Smooth muscle cell (in vitro differentiated cells): ENCODE results near the gene TMUB1. TPM values are rescaled to one million over a fixed set of nuclear protein-coding genes. Genes with fewer than 3 reads are reported as not detected.

ENCODE experiments used
- DNase-seq: peaks from one replicate; lab custom pipeline; 2025; ENCODE audit not compliant: unreplicated experiment; lab: John Stamatoyannopoulos, UW
- H2AFZ ChIP-seq: fragments of 200-600 bp; sonication (generic); 2 replicates; pipeline ENCODE4 v1.6.0; 2016; ENCODE audit warnings: antibody characterized with exemption, low read depth, mild to moderate bottlenecking
- H3F3A ChIP-seq: fragments of 200-600 bp; sonication (generic); 2 replicates; pipeline ENCODE4 v1.6.0; 2017; ENCODE audit warnings: antibody characterized with exemption, low read depth
- H3K27ac ChIP-seq: fragments of 200-600 bp; sonication (generic); 2 replicates; pipeline ENCODE4 v1.5.1; 2016; ENCODE audit warnings: low read depth, mild to moderate bottlenecking
- H3K27me3 ChIP-seq: fragments of 200-600 bp; sonication (generic); 2 replicates; pipeline ENCODE4 v1.6.1; 2016; ENCODE audit warnings: low read depth, mild to moderate bottlenecking
- H3K36me3 ChIP-seq: fragments of 200-600 bp; sonication (generic); 2 replicates; pipeline ENCODE4 v1.5.1; 2016; ENCODE audit warnings: low read depth
- H3K4me1 ChIP-seq: fragments of 200-600 bp; sonication (generic); 2 replicates; pipeline ENCODE4 v1.5.1; 2016; ENCODE audit warnings: low read depth
- H3K4me2 ChIP-seq: fragments of 200-600 bp; sonication (generic); 2 replicates; pipeline ENCODE4 v1.6.0; 2016; ENCODE audit warnings: mild to moderate bottlenecking
- H3K4me3 ChIP-seq: fragments of 200-600 bp; sonication (generic); 2 replicates; pipeline ENCODE4 v1.5.1; 2016; ENCODE audit warnings: mild to moderate bottlenecking
- H3K79me2 ChIP-seq: fragments of 200-600 bp; sonication (generic); 2 replicates; pipeline ENCODE4 v1.6.0; 2016; ENCODE audit warnings: low read depth, mild to moderate bottlenecking
- H3K9ac ChIP-seq: fragments of 200-600 bp; sonication (generic); 2 replicates; pipeline ENCODE4 v1.6.0; 2016; ENCODE audit warnings: low read depth
- H3K9me3 ChIP-seq: fragments of 200-600 bp; sonication (generic); replicated peaks from 2 replicates; pipeline ENCODE4 v1.5.1; 2016; ENCODE audit warnings: low read depth
- H4K20me1 ChIP-seq: fragments of 200-600 bp; sonication (generic); 2 replicates; pipeline ENCODE4 v1.6.0; 2016; ENCODE audit warnings: low read depth
- WGBS: methylation state at CpG from one replicate; pipeline ENCODE4 v1.1.7; 2016; ENCODE audit warnings: low lambda C conversion rate; 5-methylcytosine and 5-hydroxymethylcytosine counted together
- polyA plus RNA-seq: library from polyadenylated mRNA; unstranded; fragments of >200 nt; fragmentation: Nextera tagmentation; extraction: Ambion mirVana; gene quantifications from 2 replicates; pipeline ENCODE4 v1.2.1, GENCODE V29; 2016
- total RNA-seq: library from RNA; depleted of rRNA; stranded (reverse); fragments of >200 nt; gene quantifications from 2 replicates; pipeline ENCODE4 v1.2.3, GENCODE V29; 2014
- TF ChIP-seq, protein P1 (sequence below): fragments of 200-600 bp; sonication (generic); IDR thresholded peaks from 2 replicates; pipeline ENCODE4 v1.5.1; 2017; ENCODE audit warnings: borderline replicate concordance, mild to moderate bottlenecking, antibody characterized with exemption; ENCODE audit not compliant: insufficient read depth, poor library complexity, severe bottlenecking

TMUB1 gene
- total and polyA plus RNA-seq, 2 experiments from 2014 or later = 35.9 to 69.8 TPM

DNA sequence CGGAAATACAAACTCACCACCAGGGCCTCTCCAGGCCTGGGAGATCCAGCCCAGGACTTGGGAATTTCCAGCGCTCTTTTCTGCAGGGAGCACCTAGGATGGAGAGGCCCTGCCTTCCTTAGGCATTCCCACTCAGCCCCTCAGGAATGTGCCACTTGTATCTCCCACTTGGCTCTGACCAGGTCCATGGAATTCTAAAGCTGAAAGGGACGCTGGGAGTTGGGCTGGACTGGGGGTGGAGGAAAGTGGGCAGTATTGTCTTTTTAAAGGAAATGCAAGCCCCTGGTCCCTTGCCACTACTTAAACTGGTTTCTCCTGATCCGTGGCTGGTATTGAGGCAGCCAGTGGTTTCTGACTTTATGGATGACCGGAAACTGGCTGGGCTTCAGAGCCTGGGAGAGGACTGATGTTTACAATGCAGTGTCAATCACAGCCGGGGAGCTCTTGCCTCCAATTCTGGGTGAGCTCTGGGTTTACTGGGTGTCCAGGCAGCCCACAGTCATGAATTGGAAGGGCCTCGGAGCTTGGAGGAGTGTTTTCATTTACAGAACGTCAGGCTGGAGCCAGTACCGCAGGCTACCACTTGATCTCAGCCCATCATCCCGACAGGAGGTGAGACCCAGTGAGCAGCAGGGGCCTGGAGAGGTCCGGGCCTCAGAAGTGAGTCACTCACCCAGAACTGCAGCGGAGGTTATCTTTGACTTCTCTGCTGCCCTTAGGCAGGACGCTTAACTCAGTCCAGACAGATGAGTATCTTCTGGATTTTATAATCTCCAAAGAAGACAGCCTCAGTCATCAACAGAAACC, 30.3 kb upstream of the TMUB1 start:
- DNase-seq = no peak
- no peaks in the 10 kb centered on the region for H3K9me3 ChIP-seq
- H3K4me2 ChIP-seq = peak overlapping the region; percentile 78
- no peaks in the 10 kb centered on the region for H3K36me3 ChIP-seq
- TF ChIP-seq, protein P1, sequence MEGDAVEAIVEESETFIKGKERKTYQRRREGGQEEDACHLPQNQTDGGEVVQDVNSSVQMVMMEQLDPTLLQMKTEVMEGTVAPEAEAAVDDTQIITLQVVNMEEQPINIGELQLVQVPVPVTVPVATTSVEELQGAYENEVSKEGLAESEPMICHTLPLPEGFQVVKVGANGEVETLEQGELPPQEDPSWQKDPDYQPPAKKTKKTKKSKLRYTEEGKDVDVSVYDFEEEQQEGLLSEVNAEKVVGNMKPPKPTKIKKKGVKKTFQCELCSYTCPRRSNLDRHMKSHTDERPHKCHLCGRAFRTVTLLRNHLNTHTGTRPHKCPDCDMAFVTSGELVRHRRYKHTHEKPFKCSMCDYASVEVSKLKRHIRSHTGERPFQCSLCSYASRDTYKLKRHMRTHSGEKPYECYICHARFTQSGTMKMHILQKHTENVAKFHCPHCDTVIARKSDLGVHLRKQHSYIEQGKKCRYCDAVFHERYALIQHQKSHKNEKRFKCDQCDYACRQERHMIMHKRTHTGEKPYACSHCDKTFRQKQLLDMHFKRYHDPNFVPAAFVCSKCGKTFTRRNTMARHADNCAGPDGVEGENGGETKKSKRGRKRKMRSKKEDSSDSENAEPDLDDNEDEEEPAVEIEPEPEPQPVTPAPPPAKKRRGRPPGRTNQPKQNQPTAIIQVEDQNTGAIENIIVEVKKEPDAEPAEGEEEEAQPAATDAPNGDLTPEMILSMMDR = peak; percentile 5
- peak overlapping the region; percentile 19 for H3K4me3 ChIP-seq
- no peak overlapping the region for H2AFZ ChIP-seq
- peaks cover 11% of the 10 kb centered on the region for H3F3A ChIP-seq
- 5% methylated on average over 13 of the region's 13 CpGs for WGBS
- peak overlapping the region; percentile 91 for H3K27ac ChIP-seq
- peaks cover 89% of the 10 kb centered on the region for H4K20me1 ChIP-seq
- peak overlapping the region; percentile 74 for H3K9ac ChIP-seq
- H3K79me2 ChIP-seq = peaks cover 62% of the 10 kb centered on the region
- H3K27me3 ChIP-seq = no peaks in the 10 kb centered on the region
- peaks cover 13% of the 10 kb centered on the region for H3K4me1 ChIP-seq

DNA sequence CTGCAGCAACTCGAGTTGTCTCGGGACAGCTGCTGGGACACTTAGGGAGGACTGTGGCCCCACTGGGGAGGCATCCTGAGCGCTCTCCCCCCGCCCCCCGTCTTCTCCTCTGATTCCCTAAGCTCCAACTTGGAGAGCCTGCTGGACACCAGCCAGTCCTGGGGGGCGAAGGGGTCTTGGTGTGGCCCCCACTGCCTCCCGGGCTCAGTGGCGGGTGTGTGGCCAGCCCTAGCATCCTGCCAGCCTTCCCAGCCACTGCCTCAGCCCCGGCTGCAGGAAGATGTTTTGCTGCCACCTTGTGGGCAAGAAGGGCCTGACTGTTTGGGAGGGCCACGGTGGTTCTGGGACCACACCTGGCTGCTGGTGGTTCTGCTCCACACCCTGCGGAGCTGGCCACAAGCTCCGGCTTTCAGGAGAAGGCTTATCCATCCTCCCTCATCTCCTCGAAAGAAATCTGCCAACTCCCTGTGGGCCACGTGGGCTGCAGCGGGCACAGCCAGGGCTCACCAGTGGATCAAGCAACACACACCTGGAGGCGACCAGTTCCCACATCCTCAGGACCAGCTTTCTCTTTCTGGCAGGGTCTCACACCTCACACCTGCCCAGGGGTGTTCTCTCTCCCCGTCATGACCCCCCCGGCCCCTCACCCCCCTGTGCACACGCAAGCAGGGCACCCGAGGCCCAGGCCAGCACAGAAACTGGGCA, 27.8 kb upstream of the TMUB1 start:
- H3K9me3 ChIP-seq = no peaks in the 10 kb centered on the region
- WGBS = 52% methylated on average over 18 of the region's 20 CpGs
- no peak overlapping the region for H3K27ac ChIP-seq
- H3K79me2 ChIP-seq = peaks cover 66% of the 10 kb centered on the region
- peak; percentile 28 for DNase-seq
- H3F3A ChIP-seq = peaks cover 11% of the 10 kb centered on the region
- H3K4me3 ChIP-seq = no peak overlapping the region
- H4K20me1 ChIP-seq = peaks cover 87% of the 10 kb centered on the region
- H3K4me1 ChIP-seq = peaks cover 13% of the 10 kb centered on the region
- no peaks in the 10 kb centered on the region for H3K36me3 ChIP-seq
- H3K27me3 ChIP-seq = no peaks in the 10 kb centered on the region
- TF ChIP-seq, protein P1 = peak; percentile 73
- no peak overlapping the region for H3K9ac ChIP-seq
- H3K4me2 ChIP-seq = no peak overlapping the region
- no peak overlapping the region for H2AFZ ChIP-seq

DNA sequence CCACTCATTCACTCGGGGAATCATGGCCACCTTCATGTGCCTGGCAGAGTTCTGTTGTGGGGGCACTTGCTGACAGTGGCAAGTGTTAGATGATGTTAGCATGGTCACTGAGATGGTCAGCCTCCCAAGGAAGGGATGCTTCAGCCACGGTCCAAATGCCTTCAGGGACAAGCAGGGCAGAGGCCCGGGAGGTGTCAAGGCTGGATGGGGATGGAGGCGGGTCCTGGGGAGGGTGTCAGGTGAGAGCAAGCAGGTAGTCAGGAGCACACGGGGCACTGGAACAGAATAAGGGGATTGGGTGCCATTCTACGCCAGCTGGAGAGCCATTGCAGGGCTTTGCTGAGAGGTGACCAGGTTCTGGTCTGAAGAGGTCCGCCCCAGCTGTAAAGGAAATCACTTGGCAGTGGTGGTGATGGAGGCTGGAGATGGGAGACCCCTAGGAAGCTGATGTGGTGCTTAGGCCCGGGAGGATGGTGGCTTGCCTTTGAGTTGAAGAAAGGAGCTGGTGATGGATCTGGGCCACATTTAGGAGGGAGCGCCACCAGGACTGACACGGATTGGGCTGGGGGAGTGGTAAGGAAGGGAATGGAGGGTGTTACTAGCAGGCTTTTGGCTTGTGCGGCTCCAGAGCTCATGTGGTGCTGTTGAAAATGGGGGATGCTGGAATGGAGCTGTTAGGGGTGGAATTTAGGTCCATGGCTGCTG, 27.1 kb upstream of the TMUB1 start:
- Histone ChIP-seq H3K79me2 (peaks cover 64% of the 10 kb centered on the region), H3K4me2 (no peak overlapping the region), H3K27me3 (no peaks in the 10 kb centered on the region), H3K4me1 (peaks cover 13% of the 10 kb centered on the region), H3F3A (peaks cover 11% of the 10 kb centered on the region), H4K20me1 (peaks cover 81% of the 10 kb centered on the region), H3K27ac (no peak overlapping the region), H2AFZ (no peak overlapping the region), H3K9ac (no peak overlapping the region), H3K36me3 (no peaks in the 10 kb centered on the region), H3K4me3 (no peak overlapping the region), H3K9me3 (no peaks in the 10 kb centered on the region)
- WGBS = 88% methylated on average over 11 of the region's 11 CpGs
- DNase-seq = no peak
- TF ChIP-seq, protein P1 = no peak
